ENCODE data around the gene LMX1A.

LMX1A gene

DNA sequence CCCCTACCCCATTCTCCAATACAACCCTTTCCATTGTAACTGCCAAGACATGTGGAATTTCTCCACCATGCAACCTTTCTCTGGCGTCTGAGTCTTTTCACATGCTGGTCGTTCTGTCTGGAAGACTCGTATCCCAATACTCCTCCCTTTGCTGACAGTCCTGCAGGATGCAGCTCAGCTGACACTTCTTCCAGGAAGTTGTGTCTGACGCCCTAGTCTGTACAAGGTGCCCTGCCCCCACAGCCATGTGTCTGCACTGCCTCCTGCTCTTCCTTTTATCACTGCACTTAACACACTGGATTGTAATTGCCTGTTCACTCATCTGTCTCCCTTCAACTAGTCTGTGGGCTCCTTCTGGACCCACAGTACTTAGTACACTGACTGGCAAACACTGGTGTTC, 188.0 kb downstream of the LMX1A start:
- no peak for DNase-seq (ENCODE audit: low read depth in 2 of 2)

GRCh38 chr1:165162671-165163241, 193.8 kb downstream of the LMX1A start:
- DNase-seq (ENCODE audit: low read depth in 2 of 2) = no peak

DNA sequence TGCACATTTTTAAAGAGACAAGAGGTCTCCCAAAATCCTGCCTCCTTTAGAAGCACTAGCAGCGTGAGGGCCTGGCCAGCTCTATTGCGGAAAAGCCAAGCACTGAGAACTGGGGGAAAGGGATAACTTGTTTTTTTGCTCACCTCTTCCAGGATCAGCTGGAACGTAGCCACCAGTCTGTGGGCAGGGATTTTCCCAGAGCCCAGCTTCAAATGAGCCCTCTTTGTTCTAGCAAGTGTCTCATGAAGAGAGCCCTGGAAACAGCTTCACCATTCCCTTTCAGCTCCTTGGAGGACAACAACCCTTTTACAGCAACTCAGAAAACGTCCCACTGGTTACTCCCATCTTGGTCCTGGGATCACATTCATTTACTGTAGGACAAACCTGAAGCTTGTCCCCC, 195.4 kb downstream of the LMX1A start:
- no peak for DNase-seq (ENCODE audit: low read depth in 2 of 2)

GRCh38 chr1:165153182-165153581, 203.3 kb downstream of the LMX1A start:
- no peak for DNase-seq (ENCODE audit: low read depth in 2 of 2)

- no peak for DNase-seq (ENCODE audit: low read depth in 2 of 2)
Measured at GRCh38 chr1:165152727-165153126, 203.8 kb downstream of the LMX1A start.

DNA sequence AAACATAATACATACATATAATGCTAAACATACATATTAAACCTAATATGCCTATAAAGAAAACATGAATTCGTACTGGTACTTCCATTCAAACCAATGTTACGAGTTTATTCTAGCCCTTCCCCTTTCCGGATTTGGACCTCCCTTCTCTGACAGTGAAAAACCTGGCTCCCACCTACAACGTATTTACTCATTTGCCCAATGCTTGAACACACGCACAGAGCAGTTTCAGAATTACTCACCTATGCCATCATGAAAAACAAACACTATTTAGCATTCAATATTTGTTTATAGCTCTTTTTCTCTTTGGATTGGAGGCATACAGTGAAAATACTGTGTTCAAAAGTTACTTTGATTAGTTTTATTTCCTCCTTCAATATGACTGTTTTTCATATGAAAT, 204.4 kb downstream of the LMX1A start:
- no peak for DNase-seq (ENCODE audit: low read depth in 2 of 2)

All from stimulated activated CD8-positive, alpha-beta memory T cell treated with anti-CD3 and anti-CD28 coated beads, Interleukin-15, amount 100 ng/mL, for 48 hours (primary cell).